A549 (cell line): ENCODE measurements around the gene CCDC33. TPM values are rescaled to one million over a fixed set of nuclear protein-coding genes. Genes with fewer than 3 reads are reported as not detected.

Experiments
- ATAC-seq, 2 experiments: fragments of 200-7000 bp in 1 of 2; fragments of >200 bp in 1 of 2; cut with Nextera tagmentation in 1 of 2; cut with Tn5 transposase in 1 of 2; 3 replicates each; pipeline versions ENCODE4 v1.8.0 to v1.9.1; 2018 to 2020; ENCODE audit warnings: mild to moderate bottlenecking in 1 of 2, moderate library complexity in 1 of 2
- CTCF ChIA-PET: fragments of 300-600 bp; sonication (Branson Sonifier 250); formaldehyde crosslinking; extraction: SDS; loops from one replicate; lab custom pipeline; 2021; ENCODE audit warnings: antibody characterized with exemption, inconsistent platforms; lab: Yijun Ruan, JAX
- POLR2A ChIA-PET: fragments of 350-600 bp; formaldehyde crosslinking; extraction: SDS; loops from one replicate; lab custom pipeline; 2021; ENCODE audit warnings: antibody characterized with exemption, inconsistent platforms; lab: Yijun Ruan, JAX
- DNase-seq, 2 experiments: peaks; one replicate each; pipeline versions ENCODE4 v3.0.0 to v3.0.0-alpha.2; 2011 to 2016; ENCODE audit warnings: low read depth in 1 of 2, low spot score in 1 of 2
- FAIRE-seq: peaks from 2 replicates; lab custom pipeline; 2011; peaks lifted over from hg19 to GRCh38; lab: Jason Lieb, UNC
- H3K27ac ChIP-seq, 2 experiments: fragments of >200 bp; sonication (Bioruptor Twin); formaldehyde crosslinking; 3 replicates each; pipeline ENCODE4 v1.5.1; 2016 to 2017
- H3K4me1 ChIP-seq: fragments of >200 bp; sonication (Bioruptor Twin); formaldehyde crosslinking; 3 replicates; pipeline ENCODE4 v1.6.1; 2016
- H3K4me2 ChIP-seq: fragments of >200 bp; sonication (Bioruptor Twin); formaldehyde crosslinking; 3 replicates; pipeline ENCODE4 v1.6.1; 2016
- H3K4me3 ChIP-seq: fragments of >200 bp; sonication (Bioruptor Twin); formaldehyde crosslinking; 3 replicates; pipeline ENCODE4 v1.5.1; 2016
- H3K9me3 ChIP-seq: fragments of >200 bp; sonication (Bioruptor Twin); formaldehyde crosslinking; 3 replicates; pipeline ENCODE4 v1.6.1; 2016
- CBX8 ChIP-seq: fragments of 200-600 bp; sonication (generic); IDR thresholded peaks from 2 replicates; pipeline ENCODE4 v1.6.1; 2016
- CEBPB ChIP-seq, 2 experiments: fragments of >200 bp in 1 of 2; sonication (Bioruptor Twin) in 1 of 2; formaldehyde crosslinking in 1 of 2; IDR thresholded peaks; 2 replicates each; pipeline ENCODE4 v1.6.1; 2012 to 2016
- CHD4 ChIP-seq: fragments of 200-600 bp; sonication (generic); IDR thresholded peaks from 2 replicates; pipeline ENCODE4 v1.6.1; 2016; ENCODE audit warnings: antibody characterized with exemption, mild to moderate bottlenecking, borderline replicate concordance
- EP300 ChIP-seq, 2 experiments: fragments of >200 bp; sonication (Bioruptor Twin); formaldehyde crosslinking; IDR thresholded peaks; 2 replicates in 1 of 2; 3 replicates in 1 of 2; pipeline ENCODE4 v1.6.1; 2016 to 2017
- FOSL2 ChIP-seq, 2 experiments: fragments of 450-650 bp in 1 of 2; fragments of >200 bp in 1 of 2; sonication (Bioruptor Twin) in 1 of 2; formaldehyde crosslinking; IDR thresholded peaks; 2 replicates each; pipeline versions ENCODE4 v1.5.0 to v1.6.1; 2016 to 2020; ENCODE audit warnings: mild to moderate bottlenecking in 1 of 2, moderate library complexity in 1 of 2
- HOXA7 ChIP-seq: fragments of 250-450 bp; sonication (Bioruptor Pico); IDR thresholded peaks from 2 replicates; pipeline ENCODE4 v1.5.0; 2020; ENCODE audit warnings: mild to moderate bottlenecking, moderate library complexity
- HOXB13 ChIP-seq: fragments of 250-450 bp; sonication (Bioruptor Pico); IDR thresholded peaks from 2 replicates; pipeline ENCODE4 v1.5.0; 2020; ENCODE audit warnings: low read depth, mild to moderate bottlenecking, moderate library complexity
- JUNB ChIP-seq: fragments of >200 bp; sonication (Bioruptor Twin); formaldehyde crosslinking; IDR thresholded peaks from 2 replicates; pipeline ENCODE4 v1.6.1; 2016
- KDM5A ChIP-seq: fragments of 200-600 bp; sonication (generic); IDR thresholded peaks from 2 replicates; pipeline ENCODE4 v1.6.1; 2016; ENCODE audit warnings: antibody characterized with exemption, mild to moderate bottlenecking
- MAZ ChIP-seq: fragments of 150-350 bp; IDR thresholded peaks from 2 replicates; pipeline ENCODE4 v1.6.1; 2014; ENCODE audit warnings: antibody characterized with exemption, low read depth, low read length, borderline replicate concordance
- MYC ChIP-seq: IDR thresholded peaks from 2 replicates; pipeline ENCODE4 v1.6.1; 2012; ENCODE audit warnings: mild to moderate bottlenecking, inconsistent platforms, low read length, improper control_type of control experiment, borderline replicate concordance
- NPAS2 ChIP-seq: fragments of 250-450 bp; sonication (Bioruptor Pico); IDR thresholded peaks from 2 replicates; pipeline ENCODE4 v1.8.0; 2022; ENCODE audit warnings: mild to moderate bottlenecking, moderate library complexity, borderline replicate concordance
- NR3C1 ChIP-seq: fragments of >200 bp; sonication (Bioruptor Twin); formaldehyde crosslinking; IDR thresholded peaks from 3 replicates; pipeline ENCODE4 v1.6.1; 2017
- POLR2AphosphoS2 ChIP-seq: conservative IDR thresholded peaks from 2 replicates; pipeline ENCODE4 v1.6.1; 2012; ENCODE audit warnings: low read length, improper control_type of control experiment, inconsistent platforms
- RARB ChIP-seq: fragments of 250-450 bp; sonication (Bioruptor Pico); IDR thresholded peaks from 2 replicates; pipeline ENCODE4 v1.8.0; 2021; ENCODE audit warnings: mild to moderate bottlenecking, moderate library complexity
- RNF2 ChIP-seq: fragments of 200-600 bp; sonication (generic); IDR thresholded peaks from 2 replicates; pipeline ENCODE4 v1.6.1; 2016; ENCODE audit warnings: low read depth, mild to moderate bottlenecking, antibody characterized with exemption, moderate library complexity, borderline replicate concordance
- SMC3 ChIP-seq: fragments of >200 bp; sonication (Bioruptor Twin); formaldehyde crosslinking; IDR thresholded peaks from 3 replicates; pipeline ENCODE4 v1.6.1; 2018; ENCODE audit warnings: inconsistent platforms
- TFCP2L1 ChIP-seq: fragments of 250-450 bp; sonication (Bioruptor Pico); IDR thresholded peaks from 2 replicates; pipeline ENCODE4 v1.5.0; 2021; ENCODE audit warnings: mild to moderate bottlenecking
- TP53 ChIP-seq: fragments of 250-450 bp; sonication (Bioruptor Pico); IDR thresholded peaks from 2 replicates; pipeline ENCODE4 v1.5.0; 2021; ENCODE audit warnings: mild to moderate bottlenecking, moderate library complexity
- ZC3H11A ChIP-seq: fragments of 450-650 bp; IDR thresholded peaks from 2 replicates; pipeline ENCODE4 v1.6.1; 2014; ENCODE audit warnings: antibody characterized with exemption, mild to moderate bottlenecking
- ZNF302 ChIP-seq: fragments of 250-450 bp; sonication (Bioruptor Pico); IDR thresholded peaks from 2 replicates; pipeline ENCODE4 v1.9.0; 2021; ENCODE audit warnings: inconsistent platforms, mild to moderate bottlenecking, moderate library complexity
- ZSCAN20 ChIP-seq: fragments of 250-450 bp; sonication (Bioruptor Pico); IDR thresholded peaks from 2 replicates; pipeline ENCODE4 v1.8.0; 2022; ENCODE audit warnings: mild to moderate bottlenecking, moderate library complexity
- WGBS: methylation state at CpG from one replicate; pipeline ENCODE4 v1.1.6; 2017; ENCODE audit errors: missing lambda C conversion rate; 5-methylcytosine and 5-hydroxymethylcytosine counted together
- polyA plus RNA-seq, 4 experiments: library from polyadenylated mRNA; depleted of rRNA in 3 of 4; stranded (reverse); fragments of >200 nt; fragmentation: RNase III in 1 of 4; extraction: RNeasy Plus Mini Kit Qiagen cat#74134 plus additional on column Dnase treatment in 1 of 4; gene quantifications; 2 replicates in 3 of 4; 3 replicates in 1 of 4; pipeline ENCODE4 v1.2.3, GENCODE V29; 2011 to 2017
- TF ChIP-seq, protein P1 (sequence below): IDR thresholded peaks from 2 replicates; pipeline ENCODE4 v1.6.1; 2012
- TF ChIP-seq, protein P2 (sequence below): fragments of 250-450 bp; sonication (Bioruptor Pico); IDR thresholded peaks from 2 replicates; pipeline ENCODE4 v1.5.0; 2020; ENCODE audit warnings: low read depth, mild to moderate bottlenecking, moderate library complexity
- TF ChIP-seq, protein P3 (sequence below): IDR thresholded peaks from 2 replicates; pipeline ENCODE4 v1.6.1; 2012
- TF ChIP-seq, protein P4 (sequence below): IDR thresholded peaks from 2 replicates; pipeline ENCODE4 v1.6.1; 2012; ENCODE audit warnings: low read depth, borderline replicate concordance
- TF ChIP-seq, protein P5 (sequence below): fragments of 200-600 bp; sonication (generic); IDR thresholded peaks from 2 replicates; pipeline ENCODE4 v1.6.1; 2016; ENCODE audit warnings: antibody characterized with exemption, mild to moderate bottlenecking, moderate library complexity
- TF ChIP-seq, protein P6 (sequence below): fragments of >200 bp; sonication (Bioruptor Twin); formaldehyde crosslinking; IDR thresholded peaks from 3 replicates; pipeline ENCODE4 v1.6.1; 2016

The CCDC33 gene
- polyA plus RNA-seq, 2 of the 4 experiments (the other 2 are of a cell fraction): 5.9 to 9.2 TPM

DNA sequence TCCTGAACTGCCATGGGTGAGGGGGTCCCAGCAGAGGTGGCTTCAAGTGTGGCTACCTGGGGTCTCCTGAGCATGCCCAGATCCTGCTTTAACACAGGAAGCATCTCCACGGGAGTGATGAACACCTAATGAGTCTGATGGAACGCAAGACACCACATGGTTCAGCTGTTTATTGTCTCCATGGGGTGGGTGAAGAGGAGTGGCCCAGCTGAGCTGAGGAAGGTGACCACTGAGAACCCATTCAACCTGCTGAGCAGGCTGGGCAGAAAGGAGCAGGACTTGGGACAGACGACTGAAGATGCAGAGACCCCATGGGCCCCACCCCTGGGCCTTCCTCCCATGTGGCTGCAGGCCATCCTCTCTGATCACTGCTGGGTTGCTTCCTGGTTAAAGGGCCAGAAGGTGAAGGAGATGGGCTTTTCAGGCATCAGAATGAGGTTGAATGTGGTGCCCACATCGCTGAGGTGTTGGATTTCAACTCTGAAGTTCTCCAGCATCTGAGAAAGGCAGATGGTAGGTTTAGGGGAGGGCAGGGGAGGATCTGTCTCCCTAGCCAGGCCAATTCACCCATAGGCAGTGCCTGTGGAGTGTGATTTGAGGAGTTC, 101.6 kb downstream of the CCDC33 start (continued):
- no peak for TF ChIP-seq POLR2AphosphoS2
- TF ChIP-seq, all 56 proteins: peak for 0

DNA sequence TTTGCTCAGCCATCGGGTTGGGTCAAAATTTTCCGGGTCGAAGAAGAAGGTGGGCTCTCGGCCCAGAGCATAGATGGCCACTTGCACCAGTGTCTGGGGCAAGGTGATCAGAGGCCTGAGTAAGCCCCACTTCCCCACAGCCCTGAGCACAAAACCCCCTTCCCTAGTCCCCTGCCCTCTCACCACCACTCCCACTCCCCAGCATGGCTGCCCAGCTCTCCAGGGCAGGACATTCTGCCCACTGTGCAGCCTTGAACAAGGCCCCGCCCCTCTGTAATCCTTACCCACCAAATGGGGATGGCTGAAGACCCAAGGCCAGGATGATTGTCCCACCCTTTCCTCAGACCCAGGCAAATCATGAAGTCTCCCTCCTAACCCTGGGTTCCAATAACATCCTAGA, 102.5 kb downstream of the CCDC33 start:
- TF ChIP-seq MAZ (no peak), NPAS2 (CRISPR knock-in tag) (no peak), ZSCAN20 (CRISPR knock-in tag) (no peak), MYC (no peak), CHD4 (no peak), NR3C1 (no peak), JUNB (no peak), ZNF302 (CRISPR knock-in tag) (no peak), FOSL2 (IDR thresholded peaks at IDR 0.05) (no peak), FOSL2 (CRISPR knock-in tag; IDR thresholded peaks at IDR 0.05) (no peak), POLR2AphosphoS2 (no peak), SMC3 (no peak), TFCP2L1 (CRISPR knock-in tag) (no peak), CEBPB (IDR thresholded peaks at IDR 0.05) (no peak), CBX8 (no peak), TP53 (CRISPR knock-in tag) (no peak)
- TF ChIP-seq, protein P1, sequence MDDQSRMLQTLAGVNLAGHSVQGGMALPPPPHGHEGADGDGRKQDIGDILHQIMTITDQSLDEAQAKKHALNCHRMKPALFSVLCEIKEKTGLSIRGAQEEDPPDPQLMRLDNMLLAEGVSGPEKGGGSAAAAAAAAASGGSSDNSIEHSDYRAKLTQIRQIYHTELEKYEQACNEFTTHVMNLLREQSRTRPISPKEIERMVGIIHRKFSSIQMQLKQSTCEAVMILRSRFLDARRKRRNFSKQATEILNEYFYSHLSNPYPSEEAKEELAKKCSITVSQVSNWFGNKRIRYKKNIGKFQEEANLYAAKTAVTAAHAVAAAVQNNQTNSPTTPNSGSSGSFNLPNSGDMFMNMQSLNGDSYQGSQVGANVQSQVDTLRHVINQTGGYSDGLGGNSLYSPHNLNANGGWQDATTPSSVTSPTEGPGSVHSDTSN: no peak
- TF ChIP-seq, protein P2, sequence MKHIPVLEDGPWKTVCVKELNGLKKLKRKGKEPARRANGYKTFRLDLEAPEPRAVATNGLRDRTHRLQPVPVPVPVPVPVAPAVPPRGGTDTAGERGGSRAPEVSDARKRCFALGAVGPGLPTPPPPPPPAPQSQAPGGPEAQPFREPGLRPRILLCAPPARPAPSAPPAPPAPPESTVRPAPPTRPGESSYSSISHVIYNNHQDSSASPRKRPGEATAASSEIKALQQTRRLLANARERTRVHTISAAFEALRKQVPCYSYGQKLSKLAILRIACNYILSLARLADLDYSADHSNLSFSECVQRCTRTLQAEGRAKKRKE: no peak
- TF ChIP-seq, protein P3, sequence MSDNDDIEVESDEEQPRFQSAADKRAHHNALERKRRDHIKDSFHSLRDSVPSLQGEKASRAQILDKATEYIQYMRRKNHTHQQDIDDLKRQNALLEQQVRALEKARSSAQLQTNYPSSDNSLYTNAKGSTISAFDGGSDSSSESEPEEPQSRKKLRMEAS: no peak
- TF ChIP-seq, protein P4, sequence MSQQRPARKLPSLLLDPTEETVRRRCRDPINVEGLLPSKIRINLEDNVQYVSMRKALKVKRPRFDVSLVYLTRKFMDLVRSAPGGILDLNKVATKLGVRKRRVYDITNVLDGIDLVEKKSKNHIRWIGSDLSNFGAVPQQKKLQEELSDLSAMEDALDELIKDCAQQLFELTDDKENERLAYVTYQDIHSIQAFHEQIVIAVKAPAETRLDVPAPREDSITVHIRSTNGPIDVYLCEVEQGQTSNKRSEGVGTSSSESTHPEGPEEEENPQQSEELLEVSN: no peak
- POLR2A ChIA-PET: no interaction called here
- 73% methylated on average over 5 of the region's 5 CpGs for WGBS
- no peak for ATAC-seq
- no peak overlapping the region for H3K4me3 ChIP-seq
- no peak for DNase-seq
- CTCF ChIA-PET: interaction anchor here (1.6 kb wide), 1 partner anchor 16 kb away, joined by 5 read pairs; no protein-coding TSS in a partner anchor
- H3K9me3 ChIP-seq: no peaks in the 10 kb centered on the region
- H3K4me1 ChIP-seq: no peaks in the 10 kb centered on the region
- no peak overlapping the region for H3K27ac ChIP-seq
- FAIRE-seq: no peak
- no peak overlapping the region for H3K4me2 ChIP-seq

DNA sequence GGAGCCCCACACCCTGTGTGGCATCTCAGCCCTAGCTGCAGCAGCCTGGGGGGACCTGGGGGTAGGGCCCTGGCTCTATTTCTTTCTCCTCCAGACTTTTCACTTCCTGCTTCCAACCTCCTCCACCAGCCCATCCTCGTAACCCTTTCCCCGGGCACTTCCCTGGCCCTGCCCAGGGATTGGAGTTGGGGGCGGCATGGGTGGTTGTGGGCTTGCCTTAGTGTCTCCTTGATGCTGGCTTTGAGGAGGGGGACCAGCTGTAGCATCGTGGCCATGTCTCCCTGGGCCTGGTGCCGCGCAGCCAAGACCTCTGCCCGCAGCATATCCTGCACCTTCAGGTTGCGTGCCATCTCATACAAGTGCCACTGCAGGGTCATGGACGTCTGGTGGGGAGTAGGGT, 103.2 kb downstream of the CCDC33 start:
- ChIA-PET CTCF (interaction anchor here (0.8 to 1.6 kb wide), 2 partner anchors 9 to 17 kb away, joined by 3 to 5 read pairs; no protein-coding TSS in a partner anchor), POLR2A (no interaction called here)
- H3K4me2 ChIP-seq: no peak overlapping the region
- WGBS: 92% methylated on average over 4 of the region's 9 CpGs
- DNase-seq: no peak
- no peak overlapping the region for H3K4me3 ChIP-seq
- no peaks in the 10 kb centered on the region for H3K9me3 ChIP-seq
- H3K27ac ChIP-seq: no peak overlapping the region
- no peaks in the 10 kb centered on the region for H3K4me1 ChIP-seq
- ATAC-seq: no peak
- no peak for FAIRE-seq
- TF ChIP-seq EP300 (IDR thresholded peaks at IDR 0.05): no peak
- TF ChIP-seq, protein P5, sequence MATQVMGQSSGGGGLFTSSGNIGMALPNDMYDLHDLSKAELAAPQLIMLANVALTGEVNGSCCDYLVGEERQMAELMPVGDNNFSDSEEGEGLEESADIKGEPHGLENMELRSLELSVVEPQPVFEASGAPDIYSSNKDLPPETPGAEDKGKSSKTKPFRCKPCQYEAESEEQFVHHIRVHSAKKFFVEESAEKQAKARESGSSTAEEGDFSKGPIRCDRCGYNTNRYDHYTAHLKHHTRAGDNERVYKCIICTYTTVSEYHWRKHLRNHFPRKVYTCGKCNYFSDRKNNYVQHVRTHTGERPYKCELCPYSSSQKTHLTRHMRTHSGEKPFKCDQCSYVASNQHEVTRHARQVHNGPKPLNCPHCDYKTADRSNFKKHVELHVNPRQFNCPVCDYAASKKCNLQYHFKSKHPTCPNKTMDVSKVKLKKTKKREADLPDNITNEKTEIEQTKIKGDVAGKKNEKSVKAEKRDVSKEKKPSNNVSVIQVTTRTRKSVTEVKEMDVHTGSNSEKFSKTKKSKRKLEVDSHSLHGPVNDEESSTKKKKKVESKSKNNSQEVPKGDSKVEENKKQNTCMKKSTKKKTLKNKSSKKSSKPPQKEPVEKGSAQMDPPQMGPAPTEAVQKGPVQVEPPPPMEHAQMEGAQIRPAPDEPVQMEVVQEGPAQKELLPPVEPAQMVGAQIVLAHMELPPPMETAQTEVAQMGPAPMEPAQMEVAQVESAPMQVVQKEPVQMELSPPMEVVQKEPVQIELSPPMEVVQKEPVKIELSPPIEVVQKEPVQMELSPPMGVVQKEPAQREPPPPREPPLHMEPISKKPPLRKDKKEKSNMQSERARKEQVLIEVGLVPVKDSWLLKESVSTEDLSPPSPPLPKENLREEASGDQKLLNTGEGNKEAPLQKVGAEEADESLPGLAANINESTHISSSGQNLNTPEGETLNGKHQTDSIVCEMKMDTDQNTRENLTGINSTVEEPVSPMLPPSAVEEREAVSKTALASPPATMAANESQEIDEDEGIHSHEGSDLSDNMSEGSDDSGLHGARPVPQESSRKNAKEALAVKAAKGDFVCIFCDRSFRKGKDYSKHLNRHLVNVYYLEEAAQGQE: no peak
- TF ChIP-seq, protein P2: no peak
- TF ChIP-seq RARB (CRISPR knock-in tag): no peak
- no peak for TF ChIP-seq NPAS2 (CRISPR knock-in tag)
- TF ChIP-seq HOXB13 (CRISPR knock-in tag): no peak
- no peak for TF ChIP-seq KDM5A
- TF ChIP-seq, protein P6, sequence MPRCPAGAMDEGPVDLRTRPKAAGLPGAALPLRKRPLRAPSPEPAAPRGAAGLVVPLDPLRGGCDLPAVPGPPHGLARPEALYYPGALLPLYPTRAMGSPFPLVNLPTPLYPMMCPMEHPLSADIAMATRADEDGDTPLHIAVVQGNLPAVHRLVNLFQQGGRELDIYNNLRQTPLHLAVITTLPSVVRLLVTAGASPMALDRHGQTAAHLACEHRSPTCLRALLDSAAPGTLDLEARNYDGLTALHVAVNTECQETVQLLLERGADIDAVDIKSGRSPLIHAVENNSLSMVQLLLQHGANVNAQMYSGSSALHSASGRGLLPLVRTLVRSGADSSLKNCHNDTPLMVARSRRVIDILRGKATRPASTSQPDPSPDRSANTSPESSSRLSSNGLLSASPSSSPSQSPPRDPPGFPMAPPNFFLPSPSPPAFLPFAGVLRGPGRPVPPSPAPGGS: no peak
- no peak for TF ChIP-seq ZC3H11A
- no peak for TF ChIP-seq HOXA7 (CRISPR knock-in tag)
- TF ChIP-seq RNF2: no peak
